GM12892 (cell line): ENCODE measurements around the gene ACTRT2.

ENCODE experiments used
- POLR2A ChIP-seq: IDR thresholded peaks from 2 replicates; pipeline ENCODE4 v1.6.1; 2011; ENCODE audit warnings: low read depth, low read length, control low read depth
- POLR2AphosphoS5 ChIP-seq: IDR thresholded peaks from 2 replicates; pipeline ENCODE4 v1.6.1; 2011; ENCODE audit warnings: low read depth, low read length, control low read depth
- TAF1 ChIP-seq: IDR thresholded peaks from 2 replicates; pipeline ENCODE4 v1.6.1; 2011; ENCODE audit warnings: low read depth, mild to moderate bottlenecking, control low read depth, low read length, borderline replicate concordance

DNA sequence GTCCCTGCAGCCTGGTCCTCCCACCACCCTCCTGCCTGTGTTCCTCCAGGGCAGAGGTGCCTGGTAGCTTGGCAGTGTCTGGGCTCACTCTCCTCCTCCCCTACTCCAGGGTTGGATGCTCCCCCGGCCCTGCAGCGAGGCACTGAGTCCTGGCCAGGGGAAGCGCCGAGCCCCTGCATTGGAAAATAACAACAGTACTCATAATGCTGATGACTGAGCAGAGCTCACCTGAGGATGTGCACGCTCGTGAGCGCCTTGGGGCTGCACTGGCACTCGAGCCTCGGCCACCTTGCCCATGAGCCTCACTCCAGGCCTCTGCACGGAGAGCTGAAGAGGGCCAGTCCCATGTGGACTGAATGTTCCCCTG, 6.0 kb upstream of the ACTRT2 start:
- TF ChIP-seq TAF1, result no peak
- TF ChIP-seq POLR2A, result no peak
- TF ChIP-seq POLR2AphosphoS5, result no peak
